Testis (tissue), 2 donors: Measurements from ENCODE around the gene ABCB9.

Source experiments
- POLR2A ChIP-seq: fragments of 450-650 bp; IDR thresholded peaks from one replicate; pipeline ENCODE4 v1.6.1; 2017; ENCODE audit warnings: antibody characterized with exemption, mild to moderate bottlenecking, moderate library complexity
- TF ChIP-seq, protein P1 (sequence below), 3 experiments: fragments of 450-650 bp in 2 of 3; fragments of 200-600 bp in 1 of 3; sonication (generic) in 1 of 3; IDR thresholded peaks; one replicate each; pipeline ENCODE4 v1.5.1; 2016 to 2019; ENCODE audit warnings: antibody characterized with exemption in 3 of 3, mild to moderate bottlenecking in 2 of 3, moderate library complexity in 1 of 3

DNA sequence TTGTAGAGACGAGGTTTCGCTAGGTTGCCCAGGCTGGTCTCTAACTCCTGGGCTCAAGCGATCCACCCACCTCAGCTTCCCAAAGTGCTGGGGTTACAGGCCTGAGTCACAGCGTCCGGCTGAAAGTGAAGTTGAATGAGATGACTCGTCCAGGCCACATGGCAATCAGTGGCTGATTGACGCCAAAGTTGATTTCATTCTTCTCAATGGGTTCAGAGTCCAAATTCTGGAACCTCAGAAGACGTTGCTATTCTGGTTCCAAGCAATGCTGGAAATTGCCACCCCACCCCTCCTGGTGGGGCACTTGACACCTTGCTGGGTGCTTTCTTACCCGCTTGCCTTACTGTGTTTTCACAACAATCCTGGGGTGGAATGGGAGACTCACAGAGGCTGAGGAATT, 14.9 kb downstream of the ABCB9 start:
- TF ChIP-seq, protein P1, sequence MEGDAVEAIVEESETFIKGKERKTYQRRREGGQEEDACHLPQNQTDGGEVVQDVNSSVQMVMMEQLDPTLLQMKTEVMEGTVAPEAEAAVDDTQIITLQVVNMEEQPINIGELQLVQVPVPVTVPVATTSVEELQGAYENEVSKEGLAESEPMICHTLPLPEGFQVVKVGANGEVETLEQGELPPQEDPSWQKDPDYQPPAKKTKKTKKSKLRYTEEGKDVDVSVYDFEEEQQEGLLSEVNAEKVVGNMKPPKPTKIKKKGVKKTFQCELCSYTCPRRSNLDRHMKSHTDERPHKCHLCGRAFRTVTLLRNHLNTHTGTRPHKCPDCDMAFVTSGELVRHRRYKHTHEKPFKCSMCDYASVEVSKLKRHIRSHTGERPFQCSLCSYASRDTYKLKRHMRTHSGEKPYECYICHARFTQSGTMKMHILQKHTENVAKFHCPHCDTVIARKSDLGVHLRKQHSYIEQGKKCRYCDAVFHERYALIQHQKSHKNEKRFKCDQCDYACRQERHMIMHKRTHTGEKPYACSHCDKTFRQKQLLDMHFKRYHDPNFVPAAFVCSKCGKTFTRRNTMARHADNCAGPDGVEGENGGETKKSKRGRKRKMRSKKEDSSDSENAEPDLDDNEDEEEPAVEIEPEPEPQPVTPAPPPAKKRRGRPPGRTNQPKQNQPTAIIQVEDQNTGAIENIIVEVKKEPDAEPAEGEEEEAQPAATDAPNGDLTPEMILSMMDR (IDR thresholded peaks at IDR 0.05) = no peak
- TF ChIP-seq POLR2A = no peak
